ENCODE measurements around the gene TRPV4.

DNA sequence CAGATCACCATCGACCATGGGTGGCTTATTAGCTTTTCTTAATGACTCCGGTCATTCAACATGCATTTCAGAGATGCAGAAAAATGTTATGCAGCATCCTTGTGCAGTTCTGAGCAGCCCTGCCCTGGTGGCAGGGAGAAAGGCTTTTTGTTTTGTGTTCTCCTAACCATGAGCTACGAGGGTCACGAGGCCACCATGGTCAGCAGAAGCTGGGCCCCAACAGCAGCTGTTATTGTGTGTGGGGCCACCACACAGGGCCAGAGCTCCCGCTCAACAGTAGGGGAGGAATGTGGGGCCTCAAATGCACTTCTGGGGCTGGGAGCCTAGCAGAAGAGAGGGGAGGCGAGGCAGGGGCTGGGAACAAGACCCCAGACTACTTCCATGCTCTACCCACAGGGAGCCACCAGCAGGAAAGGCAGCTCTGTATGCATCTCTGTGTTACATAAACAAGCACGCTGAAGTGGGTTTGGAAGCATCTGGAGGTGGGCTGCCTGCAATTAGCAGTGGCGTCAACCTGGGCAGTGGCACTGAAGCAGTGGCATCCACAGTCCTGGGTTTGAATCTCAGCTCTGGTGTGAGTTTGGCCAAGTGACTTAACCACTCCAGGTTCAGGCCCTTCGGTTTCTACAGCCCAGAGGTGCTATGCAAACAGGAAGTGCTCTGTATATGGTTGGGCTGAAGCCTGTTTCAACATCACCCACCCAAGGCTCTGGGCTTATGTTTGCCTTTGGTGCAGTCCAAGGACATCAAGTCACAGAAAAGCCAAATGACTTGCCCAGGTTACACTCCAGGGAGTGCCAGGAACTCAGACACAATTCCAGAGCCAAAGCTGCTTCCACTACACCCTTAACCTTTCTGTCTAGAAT, 30.9 kb upstream of the TRPV4 start:
- TF ChIP-seq, protein P1, sequence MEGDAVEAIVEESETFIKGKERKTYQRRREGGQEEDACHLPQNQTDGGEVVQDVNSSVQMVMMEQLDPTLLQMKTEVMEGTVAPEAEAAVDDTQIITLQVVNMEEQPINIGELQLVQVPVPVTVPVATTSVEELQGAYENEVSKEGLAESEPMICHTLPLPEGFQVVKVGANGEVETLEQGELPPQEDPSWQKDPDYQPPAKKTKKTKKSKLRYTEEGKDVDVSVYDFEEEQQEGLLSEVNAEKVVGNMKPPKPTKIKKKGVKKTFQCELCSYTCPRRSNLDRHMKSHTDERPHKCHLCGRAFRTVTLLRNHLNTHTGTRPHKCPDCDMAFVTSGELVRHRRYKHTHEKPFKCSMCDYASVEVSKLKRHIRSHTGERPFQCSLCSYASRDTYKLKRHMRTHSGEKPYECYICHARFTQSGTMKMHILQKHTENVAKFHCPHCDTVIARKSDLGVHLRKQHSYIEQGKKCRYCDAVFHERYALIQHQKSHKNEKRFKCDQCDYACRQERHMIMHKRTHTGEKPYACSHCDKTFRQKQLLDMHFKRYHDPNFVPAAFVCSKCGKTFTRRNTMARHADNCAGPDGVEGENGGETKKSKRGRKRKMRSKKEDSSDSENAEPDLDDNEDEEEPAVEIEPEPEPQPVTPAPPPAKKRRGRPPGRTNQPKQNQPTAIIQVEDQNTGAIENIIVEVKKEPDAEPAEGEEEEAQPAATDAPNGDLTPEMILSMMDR (IDR thresholded peaks at IDR 0.05 in 4 of 5, conservative IDR thresholded peaks at IDR 0.05 in 1 of 5) = no peak
- TF ChIP-seq POLR2A (IDR thresholded peaks at IDR 0.05) = no peak
